Mucosa of descending colon (tissue), 3 donors: ENCODE results near the gene TMEM45B. TPM values are rescaled to one million over a fixed set of nuclear protein-coding genes. Genes with fewer than 3 reads are reported as not detected.

Experiments
- ATAC-seq: fragments of 200-7000 bp; cut with Tn5 transposase; one replicate; pipeline ENCODE4 v1.9.1; 2020; ENCODE audit warnings: mild to moderate bottlenecking, moderate library complexity
- DNase-seq, 3 donors: peaks; one replicate each; pipeline ENCODE4 v3.0.0-alpha.2; 2020
- H3K36me3 ChIP-seq: fragments of 200-600 bp; one replicate; pipeline ENCODE4 v1.8.0; 2021; ENCODE audit warnings: low read depth, mild to moderate bottlenecking
- H3K4me1 ChIP-seq: fragments of 200-600 bp; one replicate; pipeline ENCODE4 v1.8.0; 2021; ENCODE audit warnings: low read depth, mild to moderate bottlenecking
- H3K4me3 ChIP-seq: fragments of 200-600 bp; one replicate; pipeline ENCODE4 v1.8.0; 2021; ENCODE audit warnings: mild to moderate bottlenecking
- H3K9me3 ChIP-seq: fragments of 200-600 bp; one replicate; pipeline ENCODE4 v1.8.0; 2021; ENCODE audit warnings: mild to moderate bottlenecking
- intact Hi-C, 2 donors: fragments of 100-400 bp; cut with DNase I in 1 of 2; cut with micrococcal nuclease in 1 of 2; formaldehyde crosslinking; loops; one replicate each; pipeline versions ENCODE4 v1.11.0 to v1.11.1; 2022; cut with DNase I, micrococcal nuclease
- total RNA-seq, 3 donors: library from RNA; stranded (reverse); fragmentation: NEBNext Ultra II Directional in 2 of 3; extraction: Animal tissue kit (Norgen Biotek cat#: 25700) in 2 of 3; gene quantifications; one replicate each; pipeline versions ENCODE4 v1.2.1 to v1.2.4, GENCODE V29; 2021 to 2023
- TF ChIP-seq, protein P1 (sequence below): fragments of 200-600 bp; IDR thresholded peaks from one replicate; pipeline ENCODE4 v1.8.0; 2022; ENCODE audit warnings: antibody characterized with exemption, mild to moderate bottlenecking
- donor health status: DM: no; HTN: no; CAD: no; lungs with moderate emphysema.
- donor health status: DM: no; HTN: no; CAD: no.
- donor health status: DM: no; HTN: yes; CAD: no.

Gene TMEM45B
- total RNA-seq, 3 donors from 2014 or later, result 165 to 442 (median 278) TPM

DNA sequence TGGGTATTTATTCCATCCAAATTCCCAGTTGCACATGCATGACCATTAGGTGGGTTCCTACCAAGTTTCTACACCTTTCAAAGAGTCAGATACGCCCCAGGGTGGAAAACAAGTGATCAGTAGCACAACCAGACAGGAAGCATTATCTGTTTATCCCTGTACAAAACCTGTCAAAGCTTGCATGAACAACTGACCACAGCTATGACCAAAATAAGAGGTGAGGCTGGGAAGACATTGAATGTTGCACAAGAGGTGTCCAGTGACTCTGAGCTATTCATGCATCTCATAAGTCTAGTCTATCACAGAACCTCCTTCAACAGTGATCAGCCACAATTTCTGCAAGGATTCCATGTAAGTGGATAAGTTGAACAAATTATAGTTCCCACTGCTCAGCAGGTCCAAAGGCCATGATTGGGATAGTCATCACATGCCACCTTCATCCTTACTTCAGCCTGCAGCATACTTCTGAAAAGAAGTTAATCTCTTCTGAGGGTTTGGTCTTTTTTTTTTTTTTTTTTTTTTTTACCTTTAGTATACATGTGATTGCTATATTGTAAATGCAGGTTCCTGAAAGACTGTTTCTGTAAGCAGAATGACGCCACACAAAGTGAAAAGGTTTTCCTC lies 28.0 kb upstream of the TMEM45B start:
- H3K4me3 ChIP-seq, result no peak overlapping the region
- H3K36me3 ChIP-seq, result no peaks in the 10 kb centered on the region
- ATAC-seq (peak; percentile 39), DNase-seq (no peak)
- peaks cover 10% of the 10 kb centered on the region for H3K4me1 ChIP-seq
- TF ChIP-seq, protein P1, sequence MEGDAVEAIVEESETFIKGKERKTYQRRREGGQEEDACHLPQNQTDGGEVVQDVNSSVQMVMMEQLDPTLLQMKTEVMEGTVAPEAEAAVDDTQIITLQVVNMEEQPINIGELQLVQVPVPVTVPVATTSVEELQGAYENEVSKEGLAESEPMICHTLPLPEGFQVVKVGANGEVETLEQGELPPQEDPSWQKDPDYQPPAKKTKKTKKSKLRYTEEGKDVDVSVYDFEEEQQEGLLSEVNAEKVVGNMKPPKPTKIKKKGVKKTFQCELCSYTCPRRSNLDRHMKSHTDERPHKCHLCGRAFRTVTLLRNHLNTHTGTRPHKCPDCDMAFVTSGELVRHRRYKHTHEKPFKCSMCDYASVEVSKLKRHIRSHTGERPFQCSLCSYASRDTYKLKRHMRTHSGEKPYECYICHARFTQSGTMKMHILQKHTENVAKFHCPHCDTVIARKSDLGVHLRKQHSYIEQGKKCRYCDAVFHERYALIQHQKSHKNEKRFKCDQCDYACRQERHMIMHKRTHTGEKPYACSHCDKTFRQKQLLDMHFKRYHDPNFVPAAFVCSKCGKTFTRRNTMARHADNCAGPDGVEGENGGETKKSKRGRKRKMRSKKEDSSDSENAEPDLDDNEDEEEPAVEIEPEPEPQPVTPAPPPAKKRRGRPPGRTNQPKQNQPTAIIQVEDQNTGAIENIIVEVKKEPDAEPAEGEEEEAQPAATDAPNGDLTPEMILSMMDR, result no peak
- H3K9me3 ChIP-seq, result no peaks in the 10 kb centered on the region
- intact Hi-C loops, result no loop called here

DNA sequence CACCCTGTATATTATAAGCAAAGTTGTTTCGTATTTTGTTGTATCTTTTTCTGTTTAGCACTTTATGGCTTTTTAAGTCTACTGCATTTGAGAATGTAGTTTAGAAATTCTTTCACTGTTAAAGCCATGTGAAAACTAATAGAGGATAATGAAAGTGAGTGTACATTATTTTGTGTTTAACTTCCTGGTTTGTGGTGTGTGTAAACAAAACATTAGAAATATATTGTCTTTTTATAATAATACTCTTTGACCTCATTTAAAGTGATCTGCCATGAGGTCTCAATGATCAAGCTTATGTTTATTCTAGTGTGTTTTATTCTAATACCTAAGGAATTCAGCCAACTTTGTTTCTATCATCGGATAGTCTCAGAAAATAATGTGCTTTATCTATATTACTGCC lies 27.4 kb upstream of the TMEM45B start:
- DNase-seq, result no peak
- H3K4me1 ChIP-seq, result peaks cover 10% of the 10 kb centered on the region
- intact Hi-C loops, result no loop called here
- no peaks in the 10 kb centered on the region for H3K36me3 ChIP-seq
- no peak overlapping the region for H3K4me3 ChIP-seq
- peak; percentile 38 for ATAC-seq
- TF ChIP-seq, protein P1, result no peak
- no peaks in the 10 kb centered on the region for H3K9me3 ChIP-seq

GRCh38 chr11:129790106-129790505 lies 25.5 kb upstream of the TMEM45B start:
- peaks cover 10% of the 10 kb centered on the region for H3K4me1 ChIP-seq
- TF ChIP-seq, protein P1, result no peak
- DNase-seq (no peak), ATAC-seq (no peak)
- no peaks in the 10 kb centered on the region for H3K36me3 ChIP-seq
- peaks cover 2% of the 10 kb centered on the region for H3K9me3 ChIP-seq
- H3K4me3 ChIP-seq, result no peak overlapping the region
- intact Hi-C loops, result no loop called here

- no peaks in the 10 kb centered on the region for H3K36me3 ChIP-seq
- peaks cover 3% of the 10 kb centered on the region for H3K9me3 ChIP-seq
- no peaks in the 10 kb centered on the region for H3K4me1 ChIP-seq
- no peak for DNase-seq
- no peak overlapping the region for H3K4me3 ChIP-seq
- intact Hi-C loops, result no loop called here
- TF ChIP-seq, protein P1, result no peak
- ATAC-seq, result no peak
These were observed 24.1 kb upstream of the TMEM45B start for GRCh38 chr11:129791515-129791914.

DNA sequence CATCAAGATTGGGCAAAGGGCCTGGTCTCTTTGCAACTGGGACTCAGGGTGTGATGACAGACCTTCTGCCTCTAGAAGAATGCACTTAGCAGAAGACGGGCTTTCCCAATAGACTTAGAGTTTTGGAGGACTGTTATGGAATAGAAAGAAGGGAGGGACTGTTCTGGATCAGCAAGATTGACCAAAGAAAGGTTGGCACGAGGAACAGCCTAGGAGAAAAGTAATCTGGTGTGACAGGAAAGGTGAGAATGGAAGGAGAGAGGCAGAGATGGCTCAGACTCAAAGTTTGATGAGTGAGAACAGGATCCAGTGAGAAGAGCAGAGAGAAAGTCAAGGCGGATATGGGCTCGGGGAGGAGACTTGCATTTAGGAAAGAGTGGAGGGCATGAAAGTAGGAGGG lies 23.0 kb upstream of the TMEM45B start:
- ATAC-seq, result no peak

More for the DNA sequence above, 23.0 kb upstream of the TMEM45B start:
- no peaks in the 10 kb centered on the region for H3K36me3 ChIP-seq
- no peaks in the 10 kb centered on the region for H3K4me1 ChIP-seq
- TF ChIP-seq, protein P1, result no peak
- intact Hi-C loops, result no loop called here
- H3K4me3 ChIP-seq, result no peak overlapping the region
- H3K9me3 ChIP-seq, result peaks cover 3% of the 10 kb centered on the region
- DNase-seq, result no peak
